DOHH2 (cell line): ENCODE data around the gene ADAMTSL5.

Experiments used
- H3F3A ChIP-seq: fragments of 200-600 bp; sonication (generic), shearing (Covaris generic); 2 replicates; pipeline ENCODE4 v1.6.0; 2016; ENCODE audit warnings: antibody characterized with exemption, mild to moderate bottlenecking; ENCODE audit not compliant: control insufficient read depth, insufficient read depth
- H3K27ac ChIP-seq: fragments of 200-600 bp; sonication (generic); 2 replicates; pipeline ENCODE4 v1.5.1; 2014; ENCODE audit warnings: low read depth, mild to moderate bottlenecking, low read length, moderate library complexity
- H3K27me3 ChIP-seq: fragments of 200-600 bp; sonication (generic); 2 replicates; pipeline ENCODE4 v1.6.1; 2014; ENCODE audit warnings: mild to moderate bottlenecking, low read length, mixed read lengths; ENCODE audit not compliant: control insufficient read depth
- H3K36me3 ChIP-seq: fragments of 200-600 bp; sonication (generic); 2 replicates; pipeline ENCODE4 v1.6.1; 2014; ENCODE audit warnings: mild to moderate bottlenecking, low read length, moderate library complexity, mixed read lengths; ENCODE audit not compliant: control insufficient read depth
- H3K4me1 ChIP-seq: fragments of 200-600 bp; sonication (generic); 2 replicates; pipeline ENCODE4 v1.6.1; 2014; ENCODE audit warnings: mild to moderate bottlenecking, low read length, mixed read lengths; ENCODE audit not compliant: control insufficient read depth
- H3K4me2 ChIP-seq: fragments of 200-600 bp; sonication (generic); 2 replicates; pipeline ENCODE4 v1.6.0; 2014; ENCODE audit warnings: mild to moderate bottlenecking, low read length, moderate library complexity
- H3K4me3 ChIP-seq: fragments of 200-600 bp; sonication (generic); 2 replicates; pipeline ENCODE4 v1.5.1; 2014; ENCODE audit warnings: mild to moderate bottlenecking, low read length, mixed read lengths
- H3K79me2 ChIP-seq: fragments of 200-600 bp; sonication (generic); 2 replicates; pipeline ENCODE4 v1.6.1; 2014; ENCODE audit warnings: mild to moderate bottlenecking, low read length, mixed read lengths; ENCODE audit not compliant: control insufficient read depth
- H3K9me2 ChIP-seq: fragments of 200-600 bp; sonication (generic); replicated peaks from 2 replicates; pipeline ENCODE4 v1.6.1; 2014; ENCODE audit warnings: mild to moderate bottlenecking, low read length, mixed read lengths; ENCODE audit not compliant: control insufficient read depth
- H3K9me3 ChIP-seq: fragments of 200-600 bp; sonication (generic); 2 replicates; pipeline ENCODE4 v1.6.1; 2014; ENCODE audit warnings: antibody characterized with exemption, low read length, mixed read lengths; ENCODE audit not compliant: control insufficient read depth, insufficient read depth
- H4K20me1 ChIP-seq: fragments of 200-600 bp; sonication (generic); 2 replicates; pipeline ENCODE4 v1.6.0; 2014; ENCODE audit warnings: low read depth, mild to moderate bottlenecking, antibody characterized with exemption, low read length, moderate library complexity; ENCODE audit not compliant: control insufficient read depth, insufficient read depth
- CTCF ChIP-seq: fragments of 200-600 bp; sonication (generic); IDR thresholded peaks from one replicate; pipeline ENCODE4 v1.5.1; 2014; ENCODE audit warnings: antibody characterized with exemption, mild to moderate bottlenecking, low read depth, low read length; ENCODE audit not compliant: poor library complexity, severe bottlenecking
- EZH2phosphoT487 ChIP-seq: fragments of 200-600 bp; sonication (generic); IDR thresholded peaks from 2 replicates; pipeline ENCODE4 v1.6.1; 2017; ENCODE audit warnings: borderline replicate concordance, mild to moderate bottlenecking, antibody characterized with exemption, low read length, moderate library complexity, mixed read lengths

ADAMTSL5 gene

DNA sequence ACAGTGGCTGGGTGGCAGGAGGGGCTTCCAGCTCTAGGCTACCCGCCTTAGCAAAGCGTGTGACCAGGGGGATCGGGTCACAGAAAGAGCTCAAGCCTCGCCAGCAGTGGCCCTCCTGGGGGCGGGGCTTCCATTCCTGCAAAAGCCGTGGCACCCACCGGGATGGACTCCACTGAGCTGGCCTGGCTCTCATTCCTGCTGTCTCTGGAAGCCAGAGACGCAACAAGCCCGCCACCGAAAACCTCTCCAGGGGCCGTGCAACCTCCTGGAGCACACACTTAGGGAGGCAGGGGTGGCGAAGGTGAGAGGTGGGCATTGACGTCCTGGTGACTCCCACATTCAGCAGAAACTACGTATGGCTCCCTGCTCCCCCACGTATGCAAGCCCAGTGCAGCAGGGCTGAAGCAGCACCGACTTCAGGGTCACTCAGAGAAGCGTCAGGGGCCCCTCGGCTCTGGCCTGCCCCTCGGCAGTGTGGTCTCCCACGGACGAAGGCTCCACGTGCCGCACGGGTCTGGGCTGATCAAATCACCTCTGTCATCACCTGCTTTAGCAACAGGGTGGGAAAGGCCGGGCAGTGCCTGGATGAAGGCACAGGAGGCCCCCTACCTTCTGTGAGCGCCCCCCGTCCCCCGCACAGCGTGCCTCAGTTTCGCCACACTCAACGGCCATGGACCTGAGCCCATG lies 36.9 kb downstream of the ADAMTSL5 start:
- Histone ChIP-seq H3K4me3 (no peak overlapping the region), H3K9me2 (no peaks in the 10 kb centered on the region), H3K4me2 (no peak overlapping the region), H4K20me1 (peaks cover 17% of the 10 kb centered on the region; the same call in 1 of the 2 replicates), H3K36me3 (peaks cover 9% of the 10 kb centered on the region), H3K9me3 (no peaks in the 10 kb centered on the region), H3K27me3 (peaks cover 15% of the 10 kb centered on the region), H3K27ac (no peak overlapping the region), H3F3A (0 out of 2 replicates have a peak, but pooled peaks cover 6% of the 10 kb centered on the region), H3K79me2 (peaks cover 28% of the 10 kb centered on the region), H3K4me1 (peaks cover 29% of the 10 kb centered on the region)
- no peak for TF ChIP-seq EZH2phosphoT487
- TF ChIP-seq CTCF: no peak

DNA sequence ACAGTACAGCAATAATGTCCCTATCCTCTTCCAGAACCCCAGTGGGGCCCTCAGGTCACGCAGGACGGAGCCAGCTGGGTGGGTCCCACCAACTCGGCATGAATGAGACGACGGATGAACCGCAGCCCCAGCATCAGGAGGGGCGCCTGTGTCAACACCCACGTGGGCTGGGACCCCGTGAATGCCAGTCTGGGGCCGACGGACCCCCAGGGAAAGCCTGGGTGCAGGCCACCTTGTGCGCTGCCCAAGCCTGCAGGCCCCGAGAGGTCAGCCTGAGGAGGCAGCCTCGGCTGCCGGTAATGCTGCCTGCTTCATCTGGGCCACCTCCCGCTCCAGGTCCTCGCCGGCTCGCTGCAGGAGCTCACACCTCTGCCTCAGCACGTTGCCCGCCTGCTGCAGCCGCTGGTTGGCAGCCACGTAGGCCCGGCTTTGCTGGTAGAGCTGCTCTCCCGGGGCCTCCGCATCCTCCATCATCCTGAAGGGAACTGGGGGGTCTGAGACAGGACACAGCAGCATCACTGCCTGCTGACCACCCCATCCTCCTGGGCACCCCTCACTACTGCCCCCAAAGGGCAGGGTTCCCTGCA lies 38.0 kb downstream of the ADAMTSL5 start:
- peaks cover 9% of the 10 kb centered on the region for H3K36me3 ChIP-seq
- peaks cover 26% of the 10 kb centered on the region for H3K27me3 ChIP-seq
- no peak for TF ChIP-seq CTCF
- no peak for TF ChIP-seq EZH2phosphoT487
- H4K20me1 ChIP-seq: peaks cover 19% of the 10 kb centered on the region; the same call in 1 of the 2 replicates
- no peak overlapping the region for H3K27ac ChIP-seq
- H3K79me2 ChIP-seq: peaks cover 28% of the 10 kb centered on the region
- peaks cover 37% of the 10 kb centered on the region for H3K4me1 ChIP-seq
- no peaks in the 10 kb centered on the region for H3K9me3 ChIP-seq
- H3K4me2 ChIP-seq: no peak overlapping the region
- no peaks in the 10 kb centered on the region for H3K9me2 ChIP-seq
- no peak overlapping the region for H3K4me3 ChIP-seq
- H3F3A ChIP-seq: 0 out of 2 replicates have a peak, but pooled peaks cover 4% of the 10 kb centered on the region

DNA sequence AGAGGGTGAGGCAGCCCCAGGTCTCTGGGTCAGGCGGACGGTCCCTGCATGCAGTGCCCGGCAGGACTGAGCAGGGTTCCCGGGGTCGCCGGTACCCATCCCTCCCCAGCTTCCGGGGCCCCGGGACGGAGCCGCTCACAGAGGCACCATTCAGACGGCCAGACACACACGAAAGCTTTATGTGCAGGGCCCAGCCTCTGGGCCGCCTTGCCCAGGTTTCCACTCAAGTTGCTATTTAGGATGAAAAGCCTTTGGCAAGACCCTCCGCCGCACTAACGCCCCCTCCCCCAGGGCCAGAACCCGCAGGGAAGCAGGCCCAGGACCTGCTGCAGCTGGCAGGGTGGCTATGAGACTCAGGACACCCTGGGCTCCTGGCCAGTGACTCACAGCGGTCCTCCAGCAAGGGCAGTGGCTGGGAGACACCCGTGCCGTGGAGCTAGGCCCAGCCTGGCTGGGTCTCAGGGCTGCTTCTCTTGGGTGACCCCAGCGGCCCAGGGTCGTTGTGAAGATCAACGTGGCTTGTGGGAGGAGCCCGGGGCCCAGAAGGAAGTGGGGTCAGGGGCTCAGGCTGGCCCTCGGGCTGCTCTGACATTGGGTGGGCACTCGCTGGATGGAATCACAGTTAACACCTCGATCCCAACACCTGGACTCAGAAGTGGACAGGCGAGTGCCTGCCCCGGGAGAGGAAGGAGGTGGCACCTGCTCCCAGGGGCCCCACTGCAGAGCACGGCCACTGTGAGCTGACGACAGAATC lies 38.6 kb downstream of the ADAMTSL5 start:
- peaks cover 29% of the 10 kb centered on the region for H3K27me3 ChIP-seq
- no peaks in the 10 kb centered on the region for H3K9me3 ChIP-seq
- peaks cover 9% of the 10 kb centered on the region for H3K36me3 ChIP-seq
- 0 out of 2 replicates have a peak, but pooled peaks cover 4% of the 10 kb centered on the region for H3F3A ChIP-seq
- H3K27ac ChIP-seq: no peak overlapping the region
- peaks cover 19% of the 10 kb centered on the region; the same call in 1 of the 2 replicates for H4K20me1 ChIP-seq
- no peak overlapping the region for H3K4me2 ChIP-seq
- peaks cover 28% of the 10 kb centered on the region for H3K79me2 ChIP-seq
- TF ChIP-seq CTCF (no peak), EZH2phosphoT487 (no peak)
- H3K9me2 ChIP-seq: no peaks in the 10 kb centered on the region
- peaks cover 32% of the 10 kb centered on the region for H3K4me1 ChIP-seq
- H3K4me3 ChIP-seq: no peak overlapping the region
